Ramos (cell line): Measurements from ENCODE around the gene DPH6.

ENCODE experiments used
- in situ Hi-C: fragments of 300-500 bp; cut with MboI; formaldehyde crosslinking; loops from one replicate; pipeline ENCODE4 v1.14.3; 2022; ENCODE audit warnings: low sequenced_read_pairs; ENCODE audit not compliant: unreplicated experiment

The DPH6 gene

DNA sequence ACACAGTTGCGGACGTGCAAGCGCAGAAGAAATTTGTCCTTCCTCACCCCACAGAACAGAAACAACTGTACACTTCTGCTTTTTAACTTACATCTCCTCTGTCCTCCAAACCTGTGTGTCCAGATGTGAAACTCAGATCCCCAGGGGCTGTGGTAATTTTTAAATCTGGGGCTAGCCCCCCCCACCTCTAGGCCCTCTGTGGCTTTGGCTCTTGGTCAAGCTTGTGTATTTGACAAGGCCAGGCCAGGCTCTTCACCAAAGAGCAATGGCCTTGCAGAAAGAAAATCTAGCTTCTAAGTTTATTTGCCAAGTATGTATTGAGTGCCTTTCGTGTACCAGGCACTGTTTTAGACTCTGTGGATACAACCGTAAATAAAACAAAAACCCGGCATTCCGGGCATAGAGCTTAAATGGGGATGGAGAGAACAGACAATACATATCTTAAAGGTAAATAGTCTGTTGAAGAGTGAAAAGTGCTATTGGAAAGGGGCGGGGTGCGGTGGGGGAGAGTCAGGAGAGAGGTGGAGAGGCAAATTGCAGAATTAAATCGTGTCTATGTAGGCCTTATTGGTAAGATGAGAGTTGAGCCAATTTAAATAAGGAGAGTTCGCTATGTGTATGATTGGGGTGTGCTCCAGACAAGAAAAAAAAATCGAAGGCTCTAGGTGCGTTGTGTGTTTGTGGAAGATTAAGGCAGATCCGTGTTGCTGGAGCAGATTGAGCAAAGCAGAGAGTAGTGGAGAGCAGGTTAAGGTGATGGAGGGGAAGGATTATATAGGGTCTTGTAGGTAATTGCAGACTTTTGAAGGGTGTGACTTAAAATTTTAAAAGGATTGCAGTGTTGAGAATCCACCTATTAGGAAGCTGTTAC is 781 bp upstream of the DPH6 start:
- in situ Hi-C loops = loop anchor here (25.0 kb wide), 1 partner anchor 1566 kb away; the partner anchor contains the start of gene MEIS2

DNA sequence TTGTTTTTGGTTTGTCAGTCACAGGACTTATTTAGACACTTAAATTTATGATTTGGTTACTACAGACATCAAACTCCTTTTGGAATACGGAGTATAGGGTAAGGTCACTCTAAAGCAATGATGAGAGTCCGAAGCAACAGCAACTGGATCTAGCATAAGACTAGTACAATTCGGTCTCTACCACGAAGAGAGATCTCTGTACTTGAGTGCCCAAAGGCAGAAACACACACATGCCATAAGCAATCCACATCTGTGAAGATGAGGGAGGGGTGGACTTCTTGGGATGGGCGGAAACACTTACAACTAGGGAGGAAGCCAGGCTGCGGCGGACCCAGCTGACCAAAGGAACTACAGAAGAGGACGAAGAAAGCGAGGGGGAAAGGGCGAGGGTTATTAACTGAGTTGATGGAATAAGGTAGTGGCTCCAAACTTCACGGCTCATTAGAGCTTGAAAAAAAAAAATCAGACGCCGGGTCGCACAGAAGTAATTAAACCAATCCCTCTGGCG is 595 bp downstream of the DPH6 start:
- in situ Hi-C loops = loop anchor here (25.0 kb wide), 1 partner anchor 1567 kb away; the partner anchor contains the start of gene MEIS2

DNA sequence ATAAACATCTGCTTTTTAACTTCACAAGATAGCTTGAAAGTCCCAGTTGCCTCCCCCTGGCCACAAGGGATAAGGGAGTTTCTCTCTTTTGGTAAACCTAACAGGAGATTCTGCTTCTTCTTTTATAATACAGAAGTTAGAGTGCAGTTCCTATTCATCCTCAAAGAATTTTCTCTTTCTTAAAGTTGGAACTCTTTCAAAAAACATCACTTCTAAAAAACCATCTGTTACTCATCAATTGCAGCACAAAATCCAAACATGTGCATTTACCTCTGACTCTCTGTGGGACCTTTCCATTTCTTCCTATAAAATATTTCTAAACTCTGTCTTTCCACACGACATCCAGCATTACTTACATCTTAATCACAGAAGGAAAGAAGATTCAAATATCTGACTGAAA is 5.1 kb downstream of the DPH6 start:
- in situ Hi-C loops = loop anchor here (25.0 kb wide), 1 partner anchor 1571 kb away; the partner anchor contains the start of gene MEIS2

DNA sequence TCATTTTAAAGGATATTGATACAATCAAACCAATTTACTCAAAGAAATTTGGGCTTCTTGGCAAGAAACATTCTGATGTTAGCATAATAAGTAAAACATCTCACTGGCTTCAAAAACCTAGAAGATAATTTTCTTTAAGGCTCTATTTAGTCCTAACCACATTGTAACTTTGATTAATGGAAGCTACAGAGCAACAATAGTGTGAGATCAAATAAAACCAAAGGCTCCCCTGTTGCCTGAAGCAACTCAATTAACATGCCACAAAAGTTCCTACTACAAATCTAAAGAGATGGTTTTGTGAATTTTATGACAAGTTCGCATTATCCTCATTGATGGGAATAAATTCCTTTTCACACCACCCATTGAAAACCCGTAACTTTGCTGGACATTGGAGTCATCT is 5.9 kb downstream of the DPH6 start:
- in situ Hi-C loops = loop anchor here (25.0 kb wide), 1 partner anchor 1572 kb away; the partner anchor contains the start of gene MEIS2

DNA sequence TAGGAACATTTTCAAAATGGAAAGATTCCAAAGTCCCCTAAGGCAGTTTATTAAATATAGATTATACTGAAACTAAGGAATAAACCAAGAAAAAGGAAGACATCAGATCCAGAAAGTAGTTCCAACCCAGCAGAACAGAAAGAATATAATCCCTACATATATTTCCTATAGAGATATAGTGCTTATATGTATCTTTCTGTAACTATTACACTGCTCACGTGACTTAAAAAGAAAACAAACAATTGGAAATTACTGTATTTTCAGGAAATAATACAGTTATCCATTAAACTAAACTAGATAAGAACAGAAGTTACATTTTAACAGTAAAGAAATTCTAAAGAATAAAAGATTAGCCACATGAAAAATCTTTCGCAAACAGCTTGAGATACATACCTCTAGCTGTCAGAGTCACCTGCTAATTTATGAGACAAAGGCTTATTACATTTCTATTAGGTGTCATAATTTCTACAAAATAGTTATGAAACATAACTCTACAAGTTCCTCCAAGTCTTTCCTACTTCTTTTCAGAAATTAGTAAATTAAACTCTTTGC is 10.5 kb downstream of the DPH6 start:
- in situ Hi-C loops = loop anchor here (25.0 kb wide), 1 partner anchor 1577 kb away; the partner anchor contains the start of gene MEIS2

DNA sequence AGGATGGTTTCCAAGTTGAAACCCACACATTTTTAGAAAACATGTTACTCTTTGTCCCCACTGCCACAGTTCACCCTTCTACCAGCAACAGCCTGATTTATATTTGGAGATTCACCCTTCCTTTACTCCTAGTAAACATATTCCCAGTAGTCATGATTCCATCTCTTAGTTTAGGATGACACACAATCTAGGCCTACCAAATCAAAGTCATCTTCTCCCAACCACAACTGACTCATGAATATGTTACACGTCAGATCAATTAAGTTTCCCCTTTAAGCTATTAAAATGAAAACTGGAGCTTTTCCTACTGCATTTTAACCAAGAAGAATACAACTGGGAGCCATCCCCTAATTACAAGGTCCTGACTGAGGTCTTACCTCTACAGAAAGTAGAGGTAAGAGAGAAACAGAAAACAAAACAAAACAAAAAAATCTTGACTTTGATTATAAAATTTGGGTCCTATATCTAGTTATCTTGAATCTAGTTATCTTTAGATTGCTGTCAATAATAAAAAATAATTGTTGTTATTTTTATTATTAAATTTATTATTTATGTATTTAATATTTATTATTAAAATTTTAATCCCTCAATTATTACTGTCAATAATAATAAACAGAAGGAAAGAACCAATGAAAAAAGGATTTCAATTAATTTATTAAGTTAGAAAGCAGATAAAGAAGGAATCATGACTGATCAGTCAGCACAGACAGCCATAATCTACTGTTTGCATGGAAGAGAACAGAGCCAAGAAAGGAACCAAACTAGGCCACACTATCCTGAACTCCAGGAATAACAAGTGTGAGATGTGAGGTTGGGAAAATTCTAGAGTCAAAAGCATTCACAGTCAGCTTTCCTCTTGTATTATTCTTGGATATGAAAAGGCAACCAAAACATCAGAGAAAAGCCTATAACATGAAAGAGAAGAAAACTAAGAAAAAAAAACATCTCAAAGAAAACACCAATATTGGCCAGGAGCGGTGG is 12.5 kb downstream of the DPH6 start:
- in situ Hi-C loops = loop anchor here (25.0 kb wide), 1 partner anchor 1579 kb away; the partner anchor contains the start of gene MEIS2

DNA sequence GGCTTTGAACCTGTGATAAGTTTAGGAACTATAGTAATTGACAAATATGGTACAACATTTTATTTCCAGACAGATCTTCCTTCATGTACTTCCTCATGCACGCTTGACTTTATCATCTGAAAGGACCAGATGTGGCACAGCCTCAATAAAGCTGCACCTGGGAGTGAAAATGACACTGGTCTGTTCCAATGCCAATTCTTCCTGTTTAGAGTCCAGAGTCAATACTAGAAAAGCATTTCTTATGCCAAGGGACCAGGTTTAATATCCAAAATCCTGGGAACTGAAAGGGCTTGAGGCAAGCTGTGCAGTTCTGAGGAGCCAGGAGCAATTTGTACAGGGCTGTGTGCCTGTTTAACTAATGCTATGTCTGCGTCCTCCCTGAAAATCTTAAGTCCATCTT is 15.3 kb downstream of the DPH6 start:
- in situ Hi-C loops = loop anchor here (25.0 kb wide), 1 partner anchor 1582 kb away; the partner anchor contains the start of gene MEIS2

DNA sequence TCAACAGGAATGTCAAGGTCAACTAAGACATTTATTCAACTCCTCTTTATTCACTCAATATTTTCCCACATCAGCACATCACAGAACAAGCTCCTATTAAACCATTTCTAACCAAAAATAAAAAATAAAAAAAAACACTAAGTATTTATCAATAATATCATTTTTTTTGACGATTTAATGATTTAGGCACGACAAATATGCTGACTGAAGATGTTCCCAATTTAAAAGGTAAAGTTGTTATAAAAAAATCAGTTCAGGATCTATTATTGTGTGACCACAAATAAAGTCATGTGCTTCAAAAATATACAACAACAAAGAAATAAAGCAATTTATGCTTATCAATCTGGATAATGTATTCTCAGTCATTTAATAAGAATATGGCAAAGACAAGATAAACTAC is 16.2 kb downstream of the DPH6 start:
- in situ Hi-C loops = loop anchor here (25.0 kb wide), 1 partner anchor 1583 kb away; the partner anchor contains the start of gene MEIS2

DNA sequence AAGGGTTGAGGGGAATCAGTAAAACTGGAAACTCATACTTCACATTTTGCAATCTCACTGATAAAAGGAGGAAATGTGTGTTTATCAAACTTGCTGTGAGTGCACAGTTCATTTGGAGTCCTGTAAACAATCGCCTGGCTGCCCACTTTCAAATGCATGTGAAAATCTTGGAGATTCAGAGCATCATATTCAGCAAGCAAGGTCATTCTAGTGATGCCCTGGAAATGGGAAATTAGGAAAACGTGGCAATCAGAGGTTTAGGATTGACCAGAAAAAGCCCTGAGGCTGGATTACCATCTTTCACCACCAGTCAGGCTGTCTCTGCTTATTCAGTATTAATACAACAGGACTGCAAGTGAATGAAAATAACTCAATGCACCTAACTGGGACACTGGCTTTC is 23.9 kb downstream of the DPH6 start:
- in situ Hi-C loops = no loop called here

DNA sequence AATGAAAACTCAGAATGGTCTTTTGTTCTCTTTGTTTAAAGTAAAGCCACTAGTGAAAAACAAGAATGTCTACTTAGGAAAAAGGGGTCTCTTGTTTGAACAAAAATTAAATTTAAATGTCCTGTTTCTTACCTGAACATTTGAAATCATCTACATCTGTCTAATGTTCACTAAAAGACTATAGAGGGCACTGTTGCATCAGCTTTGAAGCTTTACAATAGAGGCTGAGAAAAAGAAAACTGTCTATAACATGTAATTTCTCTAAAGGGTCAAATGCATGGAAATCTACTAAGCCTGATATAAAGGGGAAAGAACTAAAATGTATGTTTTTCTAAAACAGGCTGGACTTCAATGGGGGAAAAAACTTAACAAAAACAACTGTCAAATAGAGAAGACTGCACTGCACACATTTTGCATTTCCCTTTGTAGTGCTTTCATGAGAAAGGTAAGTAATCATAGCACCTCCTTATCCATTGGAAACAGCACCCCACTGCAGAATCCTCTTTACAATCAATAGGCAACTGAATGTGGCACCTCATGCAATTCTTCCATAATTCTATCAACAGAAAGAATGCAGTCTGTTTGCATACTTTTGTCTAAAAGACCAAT is 26.3 kb downstream of the DPH6 start:
- in situ Hi-C loops = no loop called here

DNA sequence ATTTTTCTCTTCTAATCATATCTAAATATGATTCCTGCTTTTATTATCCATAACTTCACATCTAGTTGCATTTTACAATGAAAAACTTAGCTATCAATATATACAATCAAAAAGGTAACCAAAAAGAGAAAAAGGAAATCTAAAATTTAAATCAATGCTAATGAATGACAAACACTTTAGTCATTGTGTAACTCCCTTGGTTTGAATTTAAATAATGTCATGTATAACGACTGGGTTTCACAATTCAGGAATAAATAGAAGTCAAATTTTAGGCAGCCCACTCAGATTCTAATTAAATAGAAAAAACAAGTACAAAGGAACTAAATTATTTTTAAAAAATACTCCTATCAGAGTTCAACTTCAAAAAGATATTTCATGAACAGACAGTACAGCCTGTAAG is 26.9 kb downstream of the DPH6 start:
- in situ Hi-C loops = no loop called here

DNA sequence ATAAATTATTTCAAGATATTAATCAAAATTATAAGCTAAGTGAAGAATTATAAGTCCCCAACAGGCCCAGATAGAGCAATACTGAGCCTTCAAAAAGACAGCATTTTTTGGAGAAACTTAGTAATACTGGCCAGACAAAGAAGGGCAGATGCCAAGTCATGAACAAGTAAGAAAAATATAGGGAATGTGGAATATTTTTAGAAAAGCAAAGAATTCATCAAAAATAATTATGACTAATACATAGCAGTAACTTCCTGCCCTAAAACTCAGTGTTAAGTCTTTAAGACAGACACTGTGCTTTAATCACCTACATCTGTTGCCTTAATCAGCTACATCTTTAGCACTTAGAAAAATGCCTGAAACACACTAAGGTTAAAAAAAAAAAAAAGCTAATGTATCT is 31.2 kb downstream of the DPH6 start:
- in situ Hi-C loops = no loop called here

DNA sequence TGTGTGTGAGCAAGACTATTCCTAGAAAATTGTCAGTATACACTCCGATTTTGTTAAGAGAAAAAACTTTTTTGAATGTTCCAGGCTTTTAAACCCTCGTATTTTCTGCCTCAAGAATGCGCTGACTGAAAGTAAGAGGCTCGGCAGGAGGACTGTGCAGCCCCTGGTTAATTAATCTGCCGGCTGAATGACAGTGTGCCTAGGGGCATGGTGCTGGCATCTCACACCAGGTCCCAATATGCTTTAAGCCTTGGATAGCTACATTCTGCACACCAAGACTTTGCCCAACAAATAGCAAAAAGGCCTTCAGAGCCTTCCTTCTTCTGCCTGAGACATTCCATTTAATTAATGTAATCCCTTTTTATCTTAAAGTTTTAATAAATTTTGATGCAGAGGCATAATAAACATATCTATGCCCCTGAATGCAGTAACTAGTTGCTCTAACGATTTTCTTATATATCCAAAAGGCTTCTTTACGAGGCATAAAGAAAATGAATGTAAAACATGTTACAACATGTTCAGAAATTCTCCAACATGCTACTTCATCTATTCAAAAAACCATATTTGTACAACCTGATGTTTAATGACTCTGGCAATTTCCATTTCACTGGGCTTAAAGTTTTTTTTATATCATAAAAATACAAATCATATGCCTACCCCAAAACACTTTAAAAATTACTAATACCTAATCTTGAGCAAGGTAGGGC is 37.9 kb downstream of the DPH6 start:
- in situ Hi-C loops = no loop called here

DNA sequence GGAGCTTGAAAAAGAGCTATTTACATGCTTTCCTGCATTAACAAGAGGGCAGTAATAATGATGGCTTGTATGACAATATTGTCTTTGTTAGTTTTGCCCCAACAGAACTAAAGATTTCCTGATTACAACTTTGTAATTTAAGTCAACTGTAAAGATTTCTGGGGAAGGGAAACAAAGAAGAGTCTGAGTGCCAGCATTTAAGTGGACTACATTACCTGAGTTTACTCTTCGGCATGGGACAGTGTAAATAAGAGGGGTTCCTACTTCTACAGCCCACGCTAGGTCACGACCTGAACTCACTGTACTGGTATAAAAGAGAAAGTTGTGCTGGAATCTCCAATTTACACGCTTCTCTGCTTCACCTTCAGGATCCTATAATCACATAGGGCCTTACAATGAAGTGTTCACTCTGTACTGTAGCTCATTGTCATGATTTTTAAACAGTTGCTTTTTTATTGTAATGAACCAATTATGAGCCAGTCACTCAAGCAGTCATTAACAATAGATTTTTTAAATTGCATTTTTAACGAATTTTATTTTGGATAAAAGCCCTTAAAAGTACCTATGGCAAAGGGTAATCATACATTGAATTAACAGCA is 39.6 kb downstream of the DPH6 start:
- in situ Hi-C loops = no loop called here

DNA sequence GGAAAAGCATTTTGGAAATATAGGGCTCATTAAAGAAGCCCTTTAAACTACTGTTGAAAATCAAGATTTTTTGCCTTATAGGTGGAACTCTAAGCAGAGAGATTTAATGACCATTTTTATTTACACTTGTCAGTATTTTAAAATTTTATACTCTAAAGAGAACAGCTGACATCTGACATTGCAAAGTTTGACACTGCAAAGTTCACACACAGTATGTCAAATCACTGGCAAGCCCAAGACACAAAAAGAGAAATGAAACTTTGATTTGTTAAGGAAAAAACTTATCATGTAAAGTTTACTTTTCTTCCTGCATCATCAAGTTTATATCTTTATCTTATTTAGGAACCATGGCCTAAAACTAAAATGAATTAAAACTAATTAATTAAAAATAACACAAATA is 40.2 kb downstream of the DPH6 start:
- in situ Hi-C loops = no loop called here

DNA sequence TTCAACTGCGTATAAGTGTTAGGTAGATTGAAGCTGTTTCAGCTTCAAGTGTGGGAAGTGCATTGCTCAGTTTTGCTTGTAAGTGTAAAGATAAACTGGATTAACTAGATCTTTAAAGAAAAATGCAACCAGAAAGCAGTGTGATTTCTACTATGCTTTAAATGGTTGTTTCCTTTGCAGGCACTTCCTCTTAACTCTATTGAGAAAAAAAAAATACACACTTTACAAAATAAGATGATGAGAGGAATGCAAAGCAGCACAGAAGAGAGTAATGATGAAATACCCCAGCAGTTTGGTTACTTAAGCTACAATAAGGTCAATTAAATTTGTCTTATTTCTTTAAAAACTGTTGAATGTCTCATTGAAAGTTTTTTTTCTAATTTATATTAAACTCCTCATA is 40.8 kb downstream of the DPH6 start:
- in situ Hi-C loops = no loop called here

DNA sequence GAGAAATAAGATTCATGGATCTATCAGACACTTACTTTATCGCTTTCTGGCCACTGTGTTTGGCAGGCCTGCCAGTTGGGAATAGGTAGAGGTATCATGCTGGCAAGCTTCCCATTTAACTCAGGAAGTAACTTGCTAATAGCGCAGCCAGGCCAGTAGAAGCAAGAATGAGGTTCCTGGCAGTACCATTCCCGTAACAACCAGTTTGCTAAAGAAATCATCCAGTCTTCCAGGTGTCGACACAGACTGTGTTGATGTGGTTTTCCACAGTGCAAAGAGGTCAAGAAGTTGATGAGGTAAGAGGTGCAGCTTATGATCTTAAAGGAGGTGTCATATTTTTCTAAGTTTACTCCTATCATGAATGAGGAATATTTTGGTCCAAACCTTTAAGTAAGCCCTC is 46.2 kb downstream of the DPH6 start:
- in situ Hi-C loops = no loop called here

DNA sequence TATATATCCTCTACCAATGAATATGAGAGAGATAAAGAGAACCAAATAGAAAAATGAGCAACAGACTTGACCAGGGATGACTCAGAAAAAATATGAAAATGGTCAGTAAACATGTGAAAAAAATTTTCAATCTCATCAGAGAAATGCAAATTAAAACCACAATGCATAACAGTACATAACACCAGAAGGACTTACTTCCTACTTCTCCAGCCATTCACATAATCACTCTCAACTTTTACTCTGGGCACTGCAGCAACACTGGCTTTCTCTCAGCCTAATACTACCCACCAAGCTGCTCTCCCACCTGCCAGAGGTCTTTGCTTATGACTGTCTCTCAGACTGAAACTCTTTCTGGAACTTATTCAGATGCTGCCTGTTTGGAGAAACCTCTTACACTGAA is 49.4 kb downstream of the DPH6 start:
- in situ Hi-C loops = no loop called here

DNA sequence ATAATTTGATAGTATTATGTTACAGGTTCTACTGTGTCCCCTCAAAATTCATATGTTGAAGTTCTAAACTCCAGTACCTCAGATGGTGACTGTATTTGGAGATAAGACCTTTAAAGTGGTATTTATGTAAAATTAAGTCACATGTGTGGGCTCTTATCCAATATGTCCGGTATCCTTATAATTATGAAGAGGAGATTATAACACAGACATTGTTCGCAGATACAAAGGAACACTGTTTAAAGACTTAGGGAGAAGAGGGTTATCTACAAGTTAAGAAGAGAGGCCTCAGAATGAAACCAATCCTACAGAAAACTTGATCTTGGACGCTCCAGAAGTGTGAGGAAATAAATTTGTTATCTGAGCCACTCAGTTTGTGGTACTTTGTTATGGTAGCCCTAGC is 50.9 kb downstream of the DPH6 start:
- in situ Hi-C loops = no loop called here
